GM19043 (cell line): ENCODE measurements around the gene CAPN10.

Source experiments
- ATAC-seq: cut with Tn5 transposase; IDR thresholded peaks from one replicate; pipeline ENCODE4 v1.9.1; 2021; ENCODE audit warnings: low read depth; ENCODE audit not compliant: unreplicated experiment

CAPN10 gene

GRCh38 chr2:240573071-240573515, 13.4 kb upstream of the CAPN10 start:
- no peak for ATAC-seq

GRCh38 chr2:240573516-240574385, 12.8 kb upstream of the CAPN10 start:
- no peak for ATAC-seq

- no peak for ATAC-seq
Measured at GRCh38 chr2:240574386-240575100, 12.0 kb upstream of the CAPN10 start.

GRCh38 chr2:240575101-240575965, 11.2 kb upstream of the CAPN10 start:
- ATAC-seq, result no peak

GRCh38 chr2:240576036-240576435, 10.5 kb upstream of the CAPN10 start:
- no peak for ATAC-seq

- no peak for ATAC-seq
Measured at GRCh38 chr2:240576436-240577205, 9.9 kb upstream of the CAPN10 start.

- no peak for ATAC-seq
Measured at GRCh38 chr2:240577281-240578109, 9.0 kb upstream of the CAPN10 start.

- no peak for ATAC-seq
Measured at GRCh38 chr2:240578110-240578450, 8.5 kb upstream of the CAPN10 start.

GRCh38 chr2:240578488-240578887, 8.0 kb upstream of the CAPN10 start:
- no peak for ATAC-seq

GRCh38 chr2:240579071-240579762, 7.3 kb upstream of the CAPN10 start:
- ATAC-seq, result no peak

GRCh38 chr2:240579771-240580614, 6.5 kb upstream of the CAPN10 start:
- ATAC-seq, result no peak

- ATAC-seq, result no peak
Measured at GRCh38 chr2:240581811-240582210, 4.7 kb upstream of the CAPN10 start.

- ATAC-seq, result no peak
Measured at GRCh38 chr2:240582781-240583180, 3.8 kb upstream of the CAPN10 start.

- no peak for ATAC-seq
Measured at GRCh38 chr2:240583774-240584173, 2.8 kb upstream of the CAPN10 start.

- peak; percentile 60 for ATAC-seq
Measured at GRCh38 chr2:240584486-240585031, 2.0 kb upstream of the CAPN10 start.

GRCh38 chr2:240585101-240585500, 1.4 kb upstream of the CAPN10 start:
- ATAC-seq, result peak; percentile 37

- no peak for ATAC-seq
Measured at GRCh38 chr2:240585681-240586197, 795 bp upstream of the CAPN10 start.
